GM12878 (cell line): ENCODE measurements around the gene NKTR. TPM values are rescaled to one million over a fixed set of nuclear protein-coding genes. Genes with fewer than 3 reads are reported as not detected.

ENCODE experiments used
- ATAC-seq: fragments of 200-7000 bp; cut with Tn5 transposase; 3 replicates; pipeline ENCODE4 v1.9.1; 2020; ENCODE audit warnings: mild to moderate bottlenecking, moderate library complexity
- BruUV-seq: library from RNA; stranded (reverse); fragments of 400-500 nt; replicated peaks from 2 replicates; lab custom pipeline; 2021; lab: Mats Ljungman, UMichigan
- CTCF ChIA-PET: fragments of 300-600 bp; sonication (Branson Sonifier 250); formaldehyde crosslinking; extraction: SDS; loops from one replicate; lab custom pipeline; 2021; ENCODE audit warnings: inconsistent platforms; lab: Yijun Ruan, JAX
- POLR2A ChIA-PET: fragments of 350-600 bp; formaldehyde crosslinking; extraction: SDS; loops from one replicate; lab custom pipeline; 2021; ENCODE audit warnings: inconsistent platforms; lab: Charles Lee
- RAD21 ChIA-PET: fragments of 300-600 bp; sonication (Branson Sonifier 250); formaldehyde crosslinking; loops from one replicate; lab custom pipeline; 2023; ENCODE audit warnings: antibody characterized with exemption; ENCODE audit not compliant: unreplicated experiment; lab: Charles Lee
- SMC1A ChIA-PET: fragments of 300-600 bp; sonication (Branson Sonifier 250); formaldehyde crosslinking; loops from one replicate; lab custom pipeline; 2023; ENCODE audit not compliant: unreplicated experiment, uncharacterized antibody; lab: Charles Lee
- DNase-seq: peaks from one replicate; pipeline ENCODE4 v3.0.0-alpha.2; 2011; ENCODE audit warnings: low read depth, low spot score
- FAIRE-seq: peaks from 3 replicates; lab custom pipeline; 2011; peaks lifted over from hg19 to GRCh38; lab: Jason Lieb, UNC
- H2AFZ ChIP-seq: 2 replicates; pipeline ENCODE4 v1.6.0; 2011; ENCODE audit warnings: low read depth, low read length, control low read depth; ENCODE audit not compliant: control insufficient read depth
- H3K27ac ChIP-seq: 2 replicates; pipeline ENCODE4 v1.5.1; 2011; ENCODE audit warnings: control low read depth; ENCODE audit not compliant: control insufficient read depth, insufficient read depth
- H3K27me3 ChIP-seq, 2 experiments: replicated peaks in 1 of 2; 2 replicates each; pipeline versions ENCODE4 v1.6.0 to v1.6.1; 2011; ENCODE audit warnings: low read length in 1 of 2; ENCODE audit not compliant: control insufficient read depth in 2 of 2, insufficient read depth in 2 of 2
- H3K36me3 ChIP-seq, 2 experiments: 2 replicates each; pipeline ENCODE4 v1.5.1; 2011; ENCODE audit warnings: low read length in 1 of 2; ENCODE audit not compliant: control insufficient read depth in 2 of 2, insufficient read depth in 2 of 2
- H3K4me1 ChIP-seq: 2 replicates; pipeline ENCODE4 v1.6.1; 2011; ENCODE audit warnings: mild to moderate bottlenecking, low read length, moderate library complexity, mixed read lengths; ENCODE audit not compliant: control insufficient read depth, insufficient read depth
- H3K4me2 ChIP-seq: 2 replicates; pipeline ENCODE4 v1.6.0; 2011; ENCODE audit warnings: control low read depth; ENCODE audit not compliant: control insufficient read depth, insufficient read depth
- H3K4me3 ChIP-seq: fragments of 200-600 bp; sonication (generic); 2 replicates; pipeline ENCODE4 v1.5.1; 2016
- H3K79me2 ChIP-seq: 2 replicates; pipeline ENCODE4 v1.6.0; 2011; ENCODE audit warnings: low read length; ENCODE audit not compliant: control insufficient read depth, insufficient read depth
- H3K9ac ChIP-seq: 2 replicates; pipeline ENCODE4 v1.8.0; 2011; ENCODE audit warnings: low read length, control low read depth, mixed read lengths; ENCODE audit not compliant: control insufficient read depth, insufficient read depth
- H3K9me3 ChIP-seq: replicated peaks from 3 replicates; pipeline ENCODE4 v1.5.1; 2011; ENCODE audit warnings: mild to moderate bottlenecking, low read length; ENCODE audit not compliant: control insufficient read depth, insufficient read depth
- H4K20me1 ChIP-seq: 2 replicates; pipeline ENCODE4 v1.6.0; 2011; ENCODE audit not compliant: control insufficient read depth, insufficient read depth
- HDGF ChIP-seq: fragments of 450-650 bp; IDR thresholded peaks from 2 replicates; pipeline ENCODE4 v1.6.1; 2016; ENCODE audit warnings: antibody characterized with exemption
- MEF2B ChIP-seq: fragments of 450-650 bp; IDR thresholded peaks from 2 replicates; pipeline ENCODE4 v1.6.1; 2018; ENCODE audit warnings: mild to moderate bottlenecking, moderate library complexity; ENCODE audit not compliant: partially characterized antibody, poor library complexity, severe bottlenecking
- MYB ChIP-seq: fragments of 150-350 bp; IDR thresholded peaks from 2 replicates; pipeline ENCODE4 v1.6.1; 2014; ENCODE audit warnings: mild to moderate bottlenecking, low read depth, low read length, borderline replicate concordance
- ZNF622 ChIP-seq: fragments of 450-650 bp; IDR thresholded peaks from 2 replicates; pipeline ENCODE4 v1.6.1; 2017; ENCODE audit warnings: mild to moderate bottlenecking, inconsistent platforms
- ZZZ3 ChIP-seq: IDR thresholded peaks from 2 replicates; pipeline ENCODE4 v1.6.1; 2011; ENCODE audit warnings: low read depth; ENCODE audit not compliant: control insufficient read depth, insufficient read length
- WGBS: methylation state at CpG from one replicate; pipeline ENCODE4 v1.1.6; 2016; ENCODE audit warnings: low lambda C conversion rate; ENCODE audit not compliant: insufficient replicate concordance, insufficient coverage; ENCODE audit errors: missing lambda C conversion rate; 5-methylcytosine and 5-hydroxymethylcytosine counted together
- in situ Hi-C: fragments of 300-500 bp; cut with MboI; formaldehyde crosslinking; loops from 9 replicates; pipeline ENCODE4 v1.14.3; 2018; ENCODE audit warnings: mixed read lengths
- intact Hi-C: fragments of 100-400 bp; cut with micrococcal nuclease; formaldehyde crosslinking; loops from one replicate; pipeline ENCODE4 v1.14.2; 2022; ENCODE audit not compliant: unreplicated experiment
- polyA plus RNA-seq, 11 experiments: library from polyadenylated mRNA; depleted of rRNA in 4 of 11; unstranded in 6 of 11; stranded (reverse) in 5 of 11; fragments of >200 nt; fragmentation: Nextera tagmentation in 4 of 11; fragmentation: Illumina TruSeq in 1 of 11; extraction: Ambion mirVana in 4 of 11; extraction: Trizol in 1 of 11; gene quantifications; 1 replicate in 1 of 11; 2 replicates in 10 of 11; pipeline versions ENCODE4 v1.2.1 to v1.2.3, GENCODE V29; 2011 to 2016; ENCODE audit warnings: inconsistent platforms in 2 of 11, missing spikeins in 2 of 11, low read depth in 1 of 11
- total RNA-seq, 4 experiments: library from RNA; depleted of rRNA in 3 of 4; stranded (reverse); fragments of >200 nt in 3 of 4; fragmentation: Illumina TruSeq in 1 of 4; extraction: Trizol in 1 of 4; gene quantifications; 2 replicates each; pipeline versions ENCODE4 v1.2.1 to v1.2.3, GENCODE V29; 2013 to 2021
- TF ChIP-seq, protein P1 (sequence below): fragments of 450-650 bp; IDR thresholded peaks from 2 replicates; pipeline ENCODE4 v1.6.1; 2018; ENCODE audit warnings: mild to moderate bottlenecking, low read depth, moderate library complexity; ENCODE audit not compliant: partially characterized antibody
- TF ChIP-seq, protein P2 (sequence below): fragments of 450-650 bp; IDR thresholded peaks from 2 replicates; pipeline ENCODE4 v1.6.1; 2018; ENCODE audit warnings: borderline replicate concordance, mild to moderate bottlenecking; ENCODE audit not compliant: partially characterized antibody
- TF ChIP-seq, protein P3 (sequence below): IDR thresholded peaks from 2 replicates; pipeline ENCODE4 v1.6.1; 2012; ENCODE audit warnings: low read depth, low read length, improper control_type of control experiment

The NKTR gene
- total and polyA plus RNA-seq, 10 of the 15 experiments (the other 5 are each of a cell fraction or from before 2014, with no cell fraction given) = 15.3 to 91.9 (median 55.3) TPM

DNA sequence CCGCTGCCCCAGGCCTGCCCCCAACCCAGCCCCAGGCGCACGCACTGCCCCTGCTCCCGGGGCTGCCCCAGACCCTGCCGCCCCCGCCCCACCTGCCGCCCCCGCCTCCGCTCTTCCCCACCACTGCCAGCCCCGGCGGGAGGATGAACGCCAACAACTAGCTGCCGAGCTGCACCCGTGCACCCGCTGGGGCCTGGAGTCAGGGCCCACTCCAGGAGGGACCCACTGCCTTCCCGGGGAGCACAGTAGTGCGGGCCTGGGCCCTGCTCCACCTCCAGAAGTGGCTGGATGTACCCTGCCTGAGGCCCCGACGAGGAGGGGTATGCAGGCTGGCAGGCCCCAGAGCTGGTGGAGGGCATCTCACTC lies 63.9 kb downstream of the NKTR start:
- H4K20me1 ChIP-seq = no peaks in the 10 kb centered on the region
- H3K4me2 ChIP-seq = no peak overlapping the region; the same call in 1 of the 2 replicates
- no peaks in the 10 kb centered on the region; the same call in 2 of the 3 replicates for H3K9me3 ChIP-seq
- in situ Hi-C loops (no loop called here), intact Hi-C loops (no loop called here)
- H3K9ac ChIP-seq = no peak overlapping the region
- RAD21 ChIA-PET = no interaction called here
- H3K79me2 ChIP-seq = no peaks in the 10 kb centered on the region
- POLR2A ChIA-PET = no interaction called here
- FAIRE-seq (no peak), ATAC-seq (no peak), DNase-seq (no peak)
- peak overlapping the region; percentile 73; the same call in 1 of the 2 replicates for H2AFZ ChIP-seq
- BruUV-seq = no TSS peak
- CTCF ChIA-PET = no interaction called here
- no peak overlapping the region for H3K4me3 ChIP-seq
- WGBS = 57% methylated on average over 17 of the region's 19 CpGs
- H3K27ac ChIP-seq = no peak overlapping the region
- H3K27me3 ChIP-seq = no peaks in the 10 kb centered on the region
- no peaks in the 10 kb centered on the region; a peak in 1 of 4 replicates for H3K36me3 ChIP-seq
- SMC1A ChIA-PET = no interaction called here
- TF ChIP-seq, protein P1, sequence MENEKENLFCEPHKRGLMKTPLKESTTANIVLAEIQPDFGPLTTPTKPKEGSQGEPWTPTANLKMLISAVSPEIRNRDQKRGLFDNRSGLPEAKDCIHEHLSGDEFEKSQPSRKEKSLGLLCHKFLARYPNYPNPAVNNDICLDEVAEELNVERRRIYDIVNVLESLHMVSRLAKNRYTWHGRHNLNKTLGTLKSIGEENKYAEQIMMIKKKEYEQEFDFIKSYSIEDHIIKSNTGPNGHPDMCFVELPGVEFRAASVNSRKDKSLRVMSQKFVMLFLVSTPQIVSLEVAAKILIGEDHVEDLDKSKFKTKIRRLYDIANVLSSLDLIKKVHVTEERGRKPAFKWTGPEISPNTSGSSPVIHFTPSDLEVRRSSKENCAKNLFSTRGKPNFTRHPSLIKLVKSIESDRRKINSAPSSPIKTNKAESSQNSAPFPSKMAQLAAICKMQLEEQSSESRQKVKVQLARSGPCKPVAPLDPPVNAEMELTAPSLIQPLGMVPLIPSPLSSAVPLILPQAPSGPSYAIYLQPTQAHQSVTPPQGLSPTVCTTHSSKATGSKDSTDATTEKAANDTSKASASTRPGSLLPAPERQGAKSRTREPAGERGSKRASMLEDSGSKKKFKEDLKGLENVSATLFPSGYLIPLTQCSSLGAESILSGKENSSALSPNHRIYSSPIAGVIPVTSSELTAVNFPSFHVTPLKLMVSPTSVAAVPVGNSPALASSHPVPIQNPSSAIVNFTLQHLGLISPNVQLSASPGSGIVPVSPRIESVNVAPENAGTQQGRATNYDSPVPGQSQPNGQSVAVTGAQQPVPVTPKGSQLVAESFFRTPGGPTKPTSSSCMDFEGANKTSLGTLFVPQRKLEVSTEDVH = no peak
- TF ChIP-seq ZZZ3 (no peak), ZNF622 (no peak), MEF2B (no peak), MYB (no peak), HDGF (no peak)
- TF ChIP-seq, protein P2, sequence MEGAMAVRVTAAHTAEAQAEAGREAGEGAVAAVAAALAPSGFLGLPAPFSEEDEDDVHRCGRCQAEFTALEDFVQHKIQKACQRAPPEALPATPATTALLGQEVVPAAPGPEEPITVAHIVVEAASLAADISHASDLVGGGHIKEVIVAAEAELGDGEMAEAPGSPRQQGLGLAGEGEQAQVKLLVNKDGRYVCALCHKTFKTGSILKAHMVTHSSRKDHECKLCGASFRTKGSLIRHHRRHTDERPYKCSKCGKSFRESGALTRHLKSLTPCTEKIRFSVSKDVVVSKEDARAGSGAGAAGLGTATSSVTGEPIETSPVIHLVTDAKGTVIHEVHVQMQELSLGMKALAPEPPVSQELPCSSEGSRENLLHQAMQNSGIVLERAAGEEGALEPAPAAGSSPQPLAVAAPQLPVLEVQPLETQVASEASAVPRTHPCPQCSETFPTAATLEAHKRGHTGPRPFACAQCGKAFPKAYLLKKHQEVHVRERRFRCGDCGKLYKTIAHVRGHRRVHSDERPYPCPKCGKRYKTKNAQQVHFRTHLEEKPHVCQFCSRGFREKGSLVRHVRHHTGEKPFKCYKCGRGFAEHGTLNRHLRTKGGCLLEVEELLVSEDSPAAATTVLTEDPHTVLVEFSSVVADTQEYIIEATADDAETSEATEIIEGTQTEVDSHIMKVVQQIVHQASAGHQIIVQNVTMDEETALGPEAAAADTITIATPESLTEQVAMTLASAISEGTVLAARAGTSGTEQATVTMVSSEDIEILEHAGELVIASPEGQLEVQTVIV = no peak
- TF ChIP-seq, protein P3, sequence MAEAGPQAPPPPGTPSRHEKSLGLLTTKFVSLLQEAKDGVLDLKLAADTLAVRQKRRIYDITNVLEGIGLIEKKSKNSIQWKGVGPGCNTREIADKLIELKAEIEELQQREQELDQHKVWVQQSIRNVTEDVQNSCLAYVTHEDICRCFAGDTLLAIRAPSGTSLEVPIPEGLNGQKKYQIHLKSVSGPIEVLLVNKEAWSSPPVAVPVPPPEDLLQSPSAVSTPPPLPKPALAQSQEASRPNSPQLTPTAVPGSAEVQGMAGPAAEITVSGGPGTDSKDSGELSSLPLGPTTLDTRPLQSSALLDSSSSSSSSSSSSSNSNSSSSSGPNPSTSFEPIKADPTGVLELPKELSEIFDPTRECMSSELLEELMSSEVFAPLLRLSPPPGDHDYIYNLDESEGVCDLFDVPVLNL = no peak
- H3K4me1 ChIP-seq = peaks cover 7% of the 10 kb centered on the region
